ENCODE results near the gene RGS7.

- no peak for TF ChIP-seq CTCF (IDR thresholded peaks at IDR 0.05; ENCODE audit: low read depth, low read length)
- no peak for TF ChIP-seq EZH2phosphoT487 (IDR thresholded peaks at IDR 0.05; ENCODE audit: low read depth)
These were observed 220.6 kb downstream of the RGS7 start for GRCh38 chr1:241136389-241136788.

Data from OCI-LY3 (cell line).